IMR-90 (cell line): Measurements from ENCODE around the gene SLC26A2. TPM values are rescaled to one million over a fixed set of nuclear protein-coding genes. Genes with fewer than 3 reads are reported as not detected.

ENCODE experiments used
- ATAC-seq: fragments of 200-7000 bp; cut with Tn5 transposase; 2 replicates; pipeline ENCODE4 v1.9.1; 2020; ENCODE audit warnings: low read depth, mild to moderate bottlenecking, moderate library complexity
- Bru-seq: library from RNA; stranded (reverse); fragments of 400-500 nt; gene quantifications from one replicate; lab custom pipeline; 2021; lab: Mats Ljungman, UMichigan
- BruChase-seq, 2 experiments: library from RNA; stranded (reverse); fragments of 400-500 nt; gene quantifications; one replicate each; lab custom pipeline; 2021; lab: Mats Ljungman, UMichigan
- BruUV-seq: library from RNA; stranded (reverse); fragments of 400-500 nt; replicated peaks from 2 replicates; lab custom pipeline; 2021; lab: Mats Ljungman, UMichigan
- CTCF ChIA-PET: fragments of 300-600 bp; formaldehyde crosslinking; extraction: SDS; loops from one replicate; lab custom pipeline; 2021; ENCODE audit warnings: antibody characterized with exemption; lab: Yijun Ruan, JAX
- POLR2A ChIA-PET: fragments of 300-600 bp; sonication (Branson Sonifier 250); formaldehyde crosslinking; loops from one replicate; lab custom pipeline; 2022; ENCODE audit warnings: antibody characterized with exemption; ENCODE audit not compliant: unreplicated experiment; lab: Charles Lee
- DNase-seq: peaks from one replicate; pipeline ENCODE4 v3.0.0; 2013
- H2AFZ ChIP-seq: replicated peaks from 2 replicates; pipeline ENCODE3; 2013; ENCODE audit warnings: low read length, mild to moderate bottlenecking; ENCODE audit not compliant: poor library complexity
- H2AK5ac ChIP-seq: 2 replicates; pipeline ENCODE4 v1.6.1; 2013; ENCODE audit warnings: low read depth, low read length, inconsistent platforms
- H2AK9ac ChIP-seq: replicated peaks from 2 replicates; pipeline ENCODE3; 2013; ENCODE audit warnings: mild to moderate bottlenecking, low read depth, low read length, moderate library complexity; ENCODE audit not compliant: poor library complexity
- H2BK120ac ChIP-seq: 2 replicates; pipeline ENCODE4 v1.6.1; 2013; ENCODE audit warnings: low read depth, low read length, inconsistent platforms
- H2BK15ac ChIP-seq: 3 replicates; pipeline ENCODE4 v1.6.1; 2013; ENCODE audit warnings: low read depth, low read length, inconsistent platforms
- H2BK20ac ChIP-seq: 2 replicates; pipeline ENCODE4 v1.6.1; 2013; ENCODE audit warnings: low read depth, mild to moderate bottlenecking, inconsistent platforms, low read length, moderate library complexity
- H2BK5ac ChIP-seq: 2 replicates; pipeline ENCODE4 v1.6.1; 2013; ENCODE audit warnings: mild to moderate bottlenecking, low read depth, low read length, inconsistent platforms; ENCODE audit not compliant: poor library complexity, severe bottlenecking
- H3K14ac ChIP-seq: replicated peaks from 2 replicates; pipeline ENCODE4 v1.6.1; 2013; ENCODE audit warnings: low read depth, low read length, inconsistent platforms
- H3K18ac ChIP-seq: 2 replicates; pipeline ENCODE4 v1.6.1; 2013; ENCODE audit warnings: low read depth, low read length, control low read depth
- H3K23ac ChIP-seq: 2 replicates; pipeline ENCODE4 v1.6.1; 2013; ENCODE audit warnings: low read depth, low read length, inconsistent platforms
- H3K27ac ChIP-seq: 2 replicates; pipeline ENCODE4 v1.5.1; 2013; ENCODE audit warnings: mild to moderate bottlenecking, control low read depth, low read length; ENCODE audit not compliant: insufficient read depth
- H3K27me3 ChIP-seq: 2 replicates; pipeline ENCODE4 v1.6.1; 2013; ENCODE audit warnings: low read length; ENCODE audit not compliant: control insufficient read depth, insufficient read depth
- H3K36me3 ChIP-seq: 2 replicates; pipeline ENCODE4 v1.6.1; 2013; ENCODE audit warnings: low read length, mixed read lengths; ENCODE audit not compliant: control insufficient read depth, insufficient read depth
- H3K4ac ChIP-seq: 2 replicates; pipeline ENCODE4 v1.6.1; 2013; ENCODE audit warnings: low read depth, low read length, inconsistent platforms
- H3K4me1 ChIP-seq: 2 replicates; pipeline ENCODE4 v1.6.1; 2013; ENCODE audit warnings: low read length, mixed read lengths; ENCODE audit not compliant: control insufficient read depth, insufficient read depth
- H3K4me2 ChIP-seq: 2 replicates; pipeline ENCODE4 v1.6.1; 2013; ENCODE audit warnings: low read depth, mild to moderate bottlenecking, control low read depth, low read length, moderate library complexity
- H3K4me3 ChIP-seq: 2 replicates; pipeline ENCODE4 v1.5.1; 2013; ENCODE audit warnings: low read depth, mild to moderate bottlenecking, control low read depth, low read length, moderate library complexity; ENCODE audit not compliant: insufficient read depth
- H3K56ac ChIP-seq: 2 replicates; pipeline ENCODE4 v1.6.1; 2013; ENCODE audit warnings: low read length, inconsistent platforms; ENCODE audit not compliant: insufficient read depth; ENCODE audit errors: extremely low read depth
- H3K79me1 ChIP-seq, 2 experiments: 2 replicates each; pipeline ENCODE4 v1.6.1; 2013; ENCODE audit warnings: low read length in 2 of 2, inconsistent platforms in 1 of 2, low read depth in 1 of 2
- H3K9ac ChIP-seq: 2 replicates; pipeline ENCODE4 v1.6.1; 2013; ENCODE audit warnings: low read depth, low read length, control low read depth
- H3K9me1 ChIP-seq: 2 replicates; pipeline ENCODE4 v1.6.1; 2013; ENCODE audit warnings: low read length, inconsistent platforms; ENCODE audit not compliant: insufficient read depth
- H3K9me3 ChIP-seq: 2 replicates; pipeline ENCODE4 v1.6.1; 2013; ENCODE audit warnings: low read length; ENCODE audit not compliant: control insufficient read depth, insufficient read depth
- H4K20me1 ChIP-seq: 2 replicates; pipeline ENCODE4 v1.6.1; 2013; ENCODE audit warnings: low read length, inconsistent platforms; ENCODE audit not compliant: insufficient read depth
- H4K5ac ChIP-seq: 2 replicates; pipeline ENCODE4 v1.6.1; 2013; ENCODE audit warnings: mild to moderate bottlenecking, low read depth, low read length, control low read depth
- H4K8ac ChIP-seq, 2 experiments: 2 replicates each; pipeline ENCODE4 v1.6.1; 2013; ENCODE audit warnings: low read depth in 2 of 2, low read length in 2 of 2, control low read depth in 1 of 2, inconsistent platforms in 1 of 2
- H4K91ac ChIP-seq: 2 replicates; pipeline ENCODE4 v1.6.1; 2013; ENCODE audit warnings: low read depth, low read length, inconsistent platforms; ENCODE audit not compliant: insufficient read depth
- CHD1 ChIP-seq: IDR thresholded peaks from 2 replicates; pipeline ENCODE4 v1.6.1; 2012; ENCODE audit warnings: low read depth, low read length, improper control_type of control experiment
- FOS ChIP-seq: fragments of 150-350 bp; IDR thresholded peaks from 2 replicates; pipeline ENCODE4 v1.6.1; 2016; ENCODE audit warnings: low read depth, low read length
- MAFK ChIP-seq: IDR thresholded peaks from 2 replicates; pipeline ENCODE4 v1.6.1; 2012; ENCODE audit warnings: low read depth, low read length, improper control_type of control experiment
- MAZ ChIP-seq: IDR thresholded peaks from 2 replicates; pipeline ENCODE4 v1.6.1; 2012; ENCODE audit warnings: low read depth, mild to moderate bottlenecking, low read length, improper control_type of control experiment, moderate library complexity, borderline replicate concordance
- MXI1 ChIP-seq: IDR thresholded peaks from 2 replicates; pipeline ENCODE4 v1.6.1; 2012; ENCODE audit warnings: low read depth, mild to moderate bottlenecking, low read length, moderate library complexity, borderline replicate concordance
- RAD21 ChIP-seq: IDR thresholded peaks from 2 replicates; pipeline ENCODE4 v1.6.1; 2012; ENCODE audit warnings: low read length, improper control_type of control experiment
- RCOR1 ChIP-seq: IDR thresholded peaks from 2 replicates; pipeline ENCODE4 v1.6.1; 2012; ENCODE audit warnings: mild to moderate bottlenecking, low read length, improper control_type of control experiment; ENCODE audit not compliant: insufficient replicate concordance
- RFX5 ChIP-seq: IDR thresholded peaks from 2 replicates; pipeline ENCODE4 v1.8.0; 2012; ENCODE audit warnings: low read depth, mild to moderate bottlenecking, low read length, moderate library complexity
- SMC3 ChIP-seq: fragments of 150-350 bp; IDR thresholded peaks from 2 replicates; pipeline ENCODE4 v1.6.1; 2016; ENCODE audit warnings: low read depth, mild to moderate bottlenecking, antibody characterized with exemption, low read length, moderate library complexity
- WGBS, 2 experiments: methylation state at CpG; one replicate each; pipeline versions ENCODE4 v1.1.5 to v1.1.7; 2013; ENCODE audit warnings: missing lambda C conversion rate in 2 of 2; ENCODE audit not compliant: insufficient read length in 1 of 2; ENCODE audit errors: extremely low coverage in 2 of 2; 5-methylcytosine and 5-hydroxymethylcytosine counted together
- dilution Hi-C: fragments of 300-500 bp; cut with HindIII; formaldehyde crosslinking; loops from one replicate; pipeline ENCODE4 v1.14.3; 2018; ENCODE audit warnings: low sequenced_read_pairs; ENCODE audit not compliant: unreplicated experiment
- in situ Hi-C: fragments of 300-500 bp; cut with MboI; formaldehyde crosslinking; loops from 3 replicates; pipeline ENCODE4 v1.14.3; 2019; ENCODE audit warnings: low sequenced_read_pairs, inconsistent platforms, mixed read lengths
- intact Hi-C: fragments of 100-400 bp; cut with micrococcal nuclease; formaldehyde crosslinking; loops from 2 replicates; pipeline ENCODE4 v1.10.0; 2022
- long read RNA-seq: library from polyadenylated mRNA; unstranded; transcript quantifications from one replicate; pipeline ENCODE4 v2.0.0, GENCODE V29; 2021; ENCODE audit not compliant: unreplicated experiment
- polyA plus RNA-seq, 3 experiments: library from polyadenylated mRNA; depleted of rRNA; stranded (reverse); fragments of >200 nt; gene quantifications; 2 replicates each; pipeline ENCODE4 v1.2.3, GENCODE V29; 2012; ENCODE audit warnings: low replicate concordance in 1 of 3
- total RNA-seq: library from RNA; depleted of rRNA; stranded (reverse); fragments of >200 nt; gene quantifications from 2 replicates; pipeline ENCODE4 v1.2.3, GENCODE V29; 2012; rRNA removed
- TF ChIP-seq, protein P1 (sequence below): conservative IDR thresholded peaks from 2 replicates; pipeline ENCODE4 v1.5.1; 2012; ENCODE audit warnings: mild to moderate bottlenecking, low read depth, low read length, improper control_type of control experiment
- TF ChIP-seq, protein P2 (sequence below): fragments of 150-350 bp; IDR thresholded peaks from 2 replicates; pipeline ENCODE4 v1.6.1; 2017; ENCODE audit warnings: mild to moderate bottlenecking, antibody characterized with exemption, low read length, low read depth

SLC26A2 gene
- total RNA-seq (9.9 and 12.8 TPM in 2 replicates), polyA plus RNA-seq (2012; rRNA removed) (1.5 and 2.2 TPM in 2 replicates), Bru-seq, nascent RNA (percentile 51 among the genes with signal in this experiment), BruChase-seq, experiment 1, labeled RNA remaining after a 6-hour chase (percentile 80 among the genes with signal in this experiment), BruChase-seq, experiment 2, labeled RNA remaining after a 2-hour chase (percentile 78 among the genes with signal in this experiment)
- 0.38 and 0.51 TPM in 2 replicates for polyA plus RNA-seq (2012; cell fraction: cytosol; rRNA removed)
- 0.26 and 1.9 TPM in 2 replicates for polyA plus RNA-seq (2012; cell fraction: nucleus; rRNA removed; ENCODE audit: low replicate concordance)
- long read RNA-seq, full-length matches to known transcripts = 15 of 22 reads
- long read RNA-seq, partial matches to known transcripts = 3 of 22 reads
- long read RNA-seq, other reads (novel, unspliced or antisense) = 4 of 22 reads

DNA sequence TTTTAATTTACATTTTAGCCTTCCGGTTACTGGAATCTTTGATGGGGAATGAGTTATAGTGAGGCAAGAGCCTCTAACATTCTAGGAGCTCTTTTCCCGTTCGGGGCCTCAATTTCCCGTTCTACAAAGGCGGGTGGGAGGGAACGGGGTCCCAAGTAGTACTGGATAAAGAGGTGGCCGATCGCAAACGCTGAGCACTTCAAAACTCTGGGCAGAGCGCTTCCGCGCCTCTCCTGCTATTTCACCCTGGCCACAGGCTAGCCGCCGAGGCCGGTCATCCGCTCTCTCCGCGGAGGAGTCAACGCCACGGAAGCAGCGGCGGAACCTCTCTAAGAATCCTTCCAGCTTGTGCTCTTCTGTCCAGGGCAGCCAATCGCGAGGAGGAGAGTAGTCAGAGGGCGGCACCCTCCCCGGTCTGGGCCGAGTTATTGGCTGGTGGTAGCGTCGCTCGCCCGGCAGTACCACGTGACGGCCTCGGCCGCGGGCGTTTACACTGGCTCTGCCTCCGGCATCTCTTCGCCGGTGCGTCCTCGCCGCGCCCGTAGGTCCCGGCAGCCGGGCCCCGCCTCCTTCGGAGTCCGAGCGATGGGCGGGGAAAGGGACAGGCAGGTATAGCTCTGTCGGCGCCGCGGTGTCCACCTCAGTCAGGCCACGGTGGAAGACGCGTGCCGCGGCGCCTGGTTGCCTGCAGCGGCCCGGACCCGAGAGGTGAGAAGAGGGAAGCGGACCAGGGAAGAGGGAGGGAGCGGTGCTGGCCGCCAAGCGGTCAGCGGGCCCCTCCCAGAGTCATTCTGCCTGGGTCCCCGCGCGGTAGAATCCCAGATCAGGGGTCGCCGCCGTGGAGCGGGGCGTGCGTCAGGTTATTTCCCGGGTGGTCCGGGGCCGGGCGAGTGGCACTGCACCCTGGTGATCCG is at the start of gene SLC26A2:
Gene SLC26A2, plus strand, starts transcription at position 487 of the 914 bp plus-strand sequence. CDS start 16,895 bp downstream, outside the sequence.
- dilution Hi-C loops (no loop called here), in situ Hi-C loops (no loop called here)
- TF ChIP-seq MXI1 (peak; percentile 71; the same call in 1 of the 2 replicates), CHD1 (no peak), RCOR1 (no peak), MAFK (no peak), RAD21 (no peak), SMC3 (no peak), RFX5 (no peak), MAZ (no peak), FOS (peak; percentile 77)
- TF ChIP-seq, protein P1, sequence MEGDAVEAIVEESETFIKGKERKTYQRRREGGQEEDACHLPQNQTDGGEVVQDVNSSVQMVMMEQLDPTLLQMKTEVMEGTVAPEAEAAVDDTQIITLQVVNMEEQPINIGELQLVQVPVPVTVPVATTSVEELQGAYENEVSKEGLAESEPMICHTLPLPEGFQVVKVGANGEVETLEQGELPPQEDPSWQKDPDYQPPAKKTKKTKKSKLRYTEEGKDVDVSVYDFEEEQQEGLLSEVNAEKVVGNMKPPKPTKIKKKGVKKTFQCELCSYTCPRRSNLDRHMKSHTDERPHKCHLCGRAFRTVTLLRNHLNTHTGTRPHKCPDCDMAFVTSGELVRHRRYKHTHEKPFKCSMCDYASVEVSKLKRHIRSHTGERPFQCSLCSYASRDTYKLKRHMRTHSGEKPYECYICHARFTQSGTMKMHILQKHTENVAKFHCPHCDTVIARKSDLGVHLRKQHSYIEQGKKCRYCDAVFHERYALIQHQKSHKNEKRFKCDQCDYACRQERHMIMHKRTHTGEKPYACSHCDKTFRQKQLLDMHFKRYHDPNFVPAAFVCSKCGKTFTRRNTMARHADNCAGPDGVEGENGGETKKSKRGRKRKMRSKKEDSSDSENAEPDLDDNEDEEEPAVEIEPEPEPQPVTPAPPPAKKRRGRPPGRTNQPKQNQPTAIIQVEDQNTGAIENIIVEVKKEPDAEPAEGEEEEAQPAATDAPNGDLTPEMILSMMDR = no peak
- TF ChIP-seq, protein P2, sequence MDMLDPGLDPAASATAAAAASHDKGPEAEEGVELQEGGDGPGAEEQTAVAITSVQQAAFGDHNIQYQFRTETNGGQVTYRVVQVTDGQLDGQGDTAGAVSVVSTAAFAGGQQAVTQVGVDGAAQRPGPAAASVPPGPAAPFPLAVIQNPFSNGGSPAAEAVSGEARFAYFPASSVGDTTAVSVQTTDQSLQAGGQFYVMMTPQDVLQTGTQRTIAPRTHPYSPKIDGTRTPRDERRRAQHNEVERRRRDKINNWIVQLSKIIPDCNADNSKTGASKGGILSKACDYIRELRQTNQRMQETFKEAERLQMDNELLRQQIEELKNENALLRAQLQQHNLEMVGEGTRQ = peak; percentile 98

More for the DNA sequence above, at the start of gene SLC26A2:
- POLR2A ChIA-PET = interaction anchor here (0.6 to 0.7 kb wide), 4 partner anchors 12 to 122 kb away, joined by 3 to 7 read pairs (median 4); no protein-coding TSS in a partner anchor
- H2AFZ ChIP-seq = peak within 1 kb of the TSS; percentile 97
- peak within 1 kb of the TSS; percentile 85 to 91 for H4K8ac ChIP-seq
- H3K9me1 ChIP-seq = peaks cover 7% of the 10 kb centered on the region
- H3K4me2 ChIP-seq = peak within 1 kb of the TSS; percentile 96
- peak within 1 kb of the TSS; percentile 51; the same call in 1 of the 3 replicates for H2BK15ac ChIP-seq
- H2BK5ac ChIP-seq = peak within 1 kb of the TSS; percentile 66
- H3K79me1 ChIP-seq = peaks cover 0 to 14% of the 10 kb centered on the region in 2 experiments; a peak in 3 of 4 replicates
- peak within 1 kb of the TSS; percentile 54; the same call in 1 of the 2 replicates for H3K56ac ChIP-seq
- peak within 1 kb of the TSS; percentile 81 for H4K91ac ChIP-seq
- peaks cover 6% of the 10 kb centered on the region for H3K4me1 ChIP-seq
- peak within 1 kb of the TSS; percentile 87 for H3K14ac ChIP-seq
- peak within 1 kb of the TSS; percentile 64 for H3K4ac ChIP-seq
- H2BK20ac ChIP-seq = 0 out of 2 replicates have a peak within 1 kb of the TSS, but pooled peaks have one; percentile 14
- peak within 1 kb of the TSS; percentile 80 for H2AK9ac ChIP-seq
- no peaks in the 10 kb centered on the region for H3K9me3 ChIP-seq
- peak; percentile 100 for ATAC-seq
- H2AK5ac ChIP-seq = peak within 1 kb of the TSS; percentile 69
- intact Hi-C loops = loop anchor here (1.0 to 5.0 kb wide), 2 partner anchors 108 to 324 kb away; no protein-coding TSS in a partner anchor
- H3K27ac ChIP-seq = peak within 1 kb of the TSS; percentile 70
- H3K4me3 ChIP-seq = peak within 1 kb of the TSS; percentile 87
- DNase-seq = peak; percentile 97
- peak within 1 kb of the TSS; percentile 43 for H3K18ac ChIP-seq
- no TSS peak for BruUV-seq
- no peaks in the 10 kb centered on the region for H3K27me3 ChIP-seq
- H4K20me1 ChIP-seq = no peaks in the 10 kb centered on the region
- CTCF ChIA-PET = interaction anchor here (1.0 to 2.7 kb wide), 6 partner anchors 30 to 127 kb away, joined by 4 to 15 read pairs (median 6); no protein-coding TSS in a partner anchor
- H4K5ac ChIP-seq = peak within 1 kb of the TSS; percentile 58
- no peaks in the 10 kb centered on the region for H3K36me3 ChIP-seq
- WGBS, 2 experiments = 0% methylated on average over 29 of the region's 84 CpGs; no CpG with 5 or more reads in 1 of the 2 experiments
- peak within 1 kb of the TSS; percentile 67 for H3K23ac ChIP-seq
- H2BK120ac ChIP-seq = peak within 1 kb of the TSS; percentile 50; the same call in 1 of the 2 replicates
- peak within 1 kb of the TSS; percentile 82 for H3K9ac ChIP-seq
